Epithelial cell of esophagus (primary cell): ENCODE data around the gene ARRB1.

Experiments
- DNase-seq: peaks from one replicate; pipeline ENCODE4 v3.0.0; 2010; ENCODE audit warnings: low read depth
- H3K4me3 ChIP-seq: 2 replicates; pipeline ENCODE4 v1.5.1; 2011; ENCODE audit warnings: mild to moderate bottlenecking, low read length, control low read depth
- CTCF ChIP-seq: IDR thresholded peaks from 2 replicates; pipeline ENCODE4 v1.5.1; 2011; ENCODE audit warnings: low read depth, mild to moderate bottlenecking, low read length, control low read depth, inconsistent platforms; ENCODE audit not compliant: insufficient read depth; ENCODE audit errors: missing control alignments

The ARRB1 gene

GRCh38 chr11:75351541-75351790, at the start of gene ARRB1:
Gene ARRB1 (minus strand): TSS chr11:75351661. CDS start chr11:75351607, 54 bp downstream.
- peak within 1 kb of the TSS; percentile 48 for H3K4me3 ChIP-seq
- peak; percentile 9 for TF ChIP-seq CTCF
- peak; percentile 51 for DNase-seq

GRCh38 chr11:75400146-75400865, 48.8 kb upstream of the ARRB1 start:
- DNase-seq: peak; percentile 24
- TF ChIP-seq CTCF: no peak
- H3K4me3 ChIP-seq: peak overlapping the region; percentile 95

- TF ChIP-seq CTCF: peak; percentile 13
- peak; percentile 93 for DNase-seq
- peak within 1 kb of the TSS; percentile 95 for H3K4me3 ChIP-seq
These were observed 48.1 kb upstream of the ARRB1 start, which contains the start of gene RPS3 for GRCh38 chr11:75399344-75400145. Gene RPS3 (plus strand): TSS chr11:75399518. CDS start chr11:75399548, 30 bp downstream.

GRCh38 chr11:75398906-75399305, 47.4 kb upstream of the ARRB1 start:
- no peak overlapping the region for H3K4me3 ChIP-seq
- no peak for DNase-seq
- no peak for TF ChIP-seq CTCF

GRCh38 chr11:75394085-75394840, 42.8 kb upstream of the ARRB1 start:
- no peak for TF ChIP-seq CTCF
- H3K4me3 ChIP-seq: no peak overlapping the region
- no peak for DNase-seq

- no peak for DNase-seq
- TF ChIP-seq CTCF: no peak
- H3K4me3 ChIP-seq: no peak overlapping the region
These were observed 38.5 kb upstream of the ARRB1 start for GRCh38 chr11:75389925-75390324.
